Testis (tissue), 3 donors: ENCODE measurements around the gene TAF3. TPM values are rescaled to one million over a fixed set of nuclear protein-coding genes. Genes with fewer than 3 reads are reported as not detected.

Experiments
- DNase-seq: peaks from one replicate; pipeline ENCODE4 v3.0.0-alpha.2; 2019
- H3K27ac ChIP-seq, 2 donors: fragments of 200-600 bp; sonication (generic); one replicate each; pipeline ENCODE4 v1.5.1; 2019
- H3K27me3 ChIP-seq: fragments of 200-600 bp; sonication (generic); one replicate; pipeline ENCODE4 v1.5.1; 2019
- H3K36me3 ChIP-seq: fragments of 200-600 bp; sonication (generic); one replicate; pipeline ENCODE4 v1.5.1; 2017; ENCODE audit warnings: low read depth; ENCODE audit errors: missing control alignments
- H3K4me1 ChIP-seq: fragments of 200-600 bp; sonication (generic); one replicate; pipeline ENCODE4 v1.5.1; 2019
- H3K4me3 ChIP-seq, 2 donors: fragments of 200-600 bp; sonication (generic); one replicate each; pipeline ENCODE4 v1.5.1; 2017 to 2019
- H3K9me3 ChIP-seq: fragments of 200-600 bp; sonication (generic); one replicate; pipeline ENCODE4 v1.5.1; 2017
- POLR2A ChIP-seq: fragments of 450-650 bp; IDR thresholded peaks from one replicate; pipeline ENCODE4 v1.6.1; 2017; ENCODE audit warnings: antibody characterized with exemption, mild to moderate bottlenecking, moderate library complexity
- WGBS, 2 donors: methylation state at CpG; one replicate each; pipeline ENCODE4 v1.1.5; 2018; 5-methylcytosine and 5-hydroxymethylcytosine counted together
- intact Hi-C: fragments of 100-400 bp; cut with DNase I; formaldehyde crosslinking; loops from one replicate; pipeline ENCODE4 v1.15.1; 2023; ENCODE audit warnings: low total_unique reads
- polyA plus RNA-seq: library from polyadenylated mRNA; stranded (reverse); fragments of 350-450 nt; fragmentation: Illumina TruSeq; extraction: RNeasy Lipid Tissue Mini Kit (QIAGEN cat#74804); gene quantifications from one replicate; pipeline ENCODE4 v1.2.3, GENCODE V29; 2014; ENCODE audit warnings: low read depth, low replicate concordance; ENCODE audit not compliant: insufficient read depth
- total RNA-seq, 2 donors: library from RNA; depleted of rRNA; stranded (reverse); fragments of >200 nt; gene quantifications; one replicate each; pipeline ENCODE4 v1.2.3, GENCODE V29; 2016
- TF ChIP-seq, protein P1 (sequence below), 3 experiments: fragments of 450-650 bp in 2 of 3; fragments of 200-600 bp in 1 of 3; sonication (generic) in 1 of 3; IDR thresholded peaks; one replicate each; pipeline ENCODE4 v1.5.1; 2016 to 2019; ENCODE audit warnings: antibody characterized with exemption in 3 of 3, mild to moderate bottlenecking in 2 of 3, moderate library complexity in 1 of 3

The TAF3 gene
- total and polyA plus RNA-seq, 3 donors from 2014 or later: 7.0 to 33.0 (median 32.8) TPM

DNA sequence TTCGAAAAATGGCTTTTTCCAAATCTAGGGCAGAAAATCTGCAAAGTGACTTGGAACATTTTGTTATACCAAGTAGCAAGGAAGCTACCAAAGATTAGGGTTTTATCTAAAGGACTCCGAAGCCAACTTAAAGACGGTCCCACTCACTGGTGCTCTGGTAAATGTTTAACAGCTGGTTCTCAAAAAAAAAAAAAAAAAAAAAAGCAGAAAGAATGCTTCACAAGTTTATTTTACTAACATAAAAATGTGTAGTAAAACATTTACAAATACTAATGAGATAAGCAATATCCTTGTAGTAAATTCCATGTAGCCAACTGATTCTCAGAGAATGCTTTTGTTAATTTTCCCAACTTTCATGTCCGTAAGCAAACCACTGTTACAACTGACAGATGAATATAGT lies 38.4 kb downstream of the TAF3 start:
- H3K4me1 ChIP-seq: peaks cover 45% of the 10 kb centered on the region
- no peaks in the 10 kb centered on the region for H3K36me3 ChIP-seq
- no peaks in the 10 kb centered on the region for H3K9me3 ChIP-seq
- H3K4me3 ChIP-seq: no peak overlapping the region
- intact Hi-C loops: no loop called here
- no peak for TF ChIP-seq POLR2A
- TF ChIP-seq, protein P1, sequence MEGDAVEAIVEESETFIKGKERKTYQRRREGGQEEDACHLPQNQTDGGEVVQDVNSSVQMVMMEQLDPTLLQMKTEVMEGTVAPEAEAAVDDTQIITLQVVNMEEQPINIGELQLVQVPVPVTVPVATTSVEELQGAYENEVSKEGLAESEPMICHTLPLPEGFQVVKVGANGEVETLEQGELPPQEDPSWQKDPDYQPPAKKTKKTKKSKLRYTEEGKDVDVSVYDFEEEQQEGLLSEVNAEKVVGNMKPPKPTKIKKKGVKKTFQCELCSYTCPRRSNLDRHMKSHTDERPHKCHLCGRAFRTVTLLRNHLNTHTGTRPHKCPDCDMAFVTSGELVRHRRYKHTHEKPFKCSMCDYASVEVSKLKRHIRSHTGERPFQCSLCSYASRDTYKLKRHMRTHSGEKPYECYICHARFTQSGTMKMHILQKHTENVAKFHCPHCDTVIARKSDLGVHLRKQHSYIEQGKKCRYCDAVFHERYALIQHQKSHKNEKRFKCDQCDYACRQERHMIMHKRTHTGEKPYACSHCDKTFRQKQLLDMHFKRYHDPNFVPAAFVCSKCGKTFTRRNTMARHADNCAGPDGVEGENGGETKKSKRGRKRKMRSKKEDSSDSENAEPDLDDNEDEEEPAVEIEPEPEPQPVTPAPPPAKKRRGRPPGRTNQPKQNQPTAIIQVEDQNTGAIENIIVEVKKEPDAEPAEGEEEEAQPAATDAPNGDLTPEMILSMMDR (IDR thresholded peaks at IDR 0.05): no peak
- 18 to 37% methylated on average over 4 of the region's 4 CpGs for WGBS, 2 donors
- DNase-seq: no peak
- no peaks in the 10 kb centered on the region for H3K27me3 ChIP-seq
- H3K27ac ChIP-seq: peak overlapping the region; percentile 25 to 59

DNA sequence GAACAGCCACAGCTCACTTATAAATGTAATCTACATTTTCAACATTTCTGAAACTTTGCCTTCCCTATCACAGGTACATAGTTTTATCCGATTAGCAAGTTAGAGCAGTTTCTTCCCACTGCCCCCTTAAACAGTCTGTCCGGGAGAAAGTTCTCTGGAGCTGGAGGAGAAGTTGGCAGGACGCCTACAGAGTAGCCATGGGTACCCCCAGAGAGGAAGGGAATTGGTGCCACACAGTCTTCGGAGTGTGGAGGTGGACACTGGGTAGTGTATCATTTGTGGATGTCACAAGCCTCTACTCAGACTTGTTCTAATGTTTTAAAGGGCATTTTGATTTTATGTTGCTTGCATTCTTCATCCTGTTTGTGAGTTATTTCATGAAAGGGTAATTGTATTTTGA lies 39.0 kb downstream of the TAF3 start:
- Histone ChIP-seq H3K36me3 (no peaks in the 10 kb centered on the region), H3K9me3 (no peaks in the 10 kb centered on the region), H3K27me3 (no peaks in the 10 kb centered on the region), H3K4me3 (no peak overlapping the region), H3K27ac (peak overlapping the region; percentile 25 to 59), H3K4me1 (peaks cover 39% of the 10 kb centered on the region)
- TF ChIP-seq POLR2A: no peak
- TF ChIP-seq, protein P1 (IDR thresholded peaks at IDR 0.05): no peak
- peak; percentile 43 for DNase-seq
- intact Hi-C loops: no loop called here
- WGBS, 2 donors: 34 to 55% methylated on average over 4 of the region's 4 CpGs

DNA sequence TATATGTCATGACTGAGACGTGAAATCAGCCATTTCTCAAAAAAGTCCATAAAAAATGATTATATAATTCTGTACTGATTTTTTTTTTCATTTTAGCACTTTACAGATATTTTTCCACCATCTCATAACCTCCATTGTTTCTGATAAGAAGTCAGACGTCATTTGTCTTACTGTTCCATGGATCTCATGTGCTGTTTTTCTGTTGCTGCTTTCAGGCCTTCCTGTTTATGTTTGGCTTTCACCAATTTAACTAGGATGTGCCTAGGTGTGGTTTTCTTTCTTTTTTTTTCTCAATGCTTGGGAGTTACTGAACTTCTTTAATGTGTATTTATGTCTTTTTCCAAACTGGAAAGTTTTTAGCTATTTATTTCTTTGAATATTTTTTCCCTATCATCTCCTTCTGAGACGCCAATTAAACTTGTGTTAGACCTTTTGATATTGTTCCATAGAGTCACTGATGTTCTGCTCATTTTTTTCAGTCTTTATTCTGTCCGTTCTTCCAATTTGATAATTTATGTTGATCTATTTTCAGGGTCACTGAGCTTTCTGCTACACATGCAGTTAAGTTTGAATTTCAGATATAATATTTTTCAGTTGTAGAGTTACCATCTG lies 43.3 kb downstream of the TAF3 start:
- no peaks in the 10 kb centered on the region for H3K9me3 ChIP-seq
- peaks cover 12% of the 10 kb centered on the region for H3K4me1 ChIP-seq
- no peaks in the 10 kb centered on the region for H3K36me3 ChIP-seq
- WGBS, 2 donors: 67 to 88% methylated on average over 4 of the region's 4 CpGs
- H3K4me3 ChIP-seq: no peak overlapping the region
- intact Hi-C loops: no loop called here
- H3K27me3 ChIP-seq: no peaks in the 10 kb centered on the region
- DNase-seq: no peak
- no peak for TF ChIP-seq POLR2A
- TF ChIP-seq, protein P1 (IDR thresholded peaks at IDR 0.05): no peak
- no peak overlapping the region for H3K27ac ChIP-seq

DNA sequence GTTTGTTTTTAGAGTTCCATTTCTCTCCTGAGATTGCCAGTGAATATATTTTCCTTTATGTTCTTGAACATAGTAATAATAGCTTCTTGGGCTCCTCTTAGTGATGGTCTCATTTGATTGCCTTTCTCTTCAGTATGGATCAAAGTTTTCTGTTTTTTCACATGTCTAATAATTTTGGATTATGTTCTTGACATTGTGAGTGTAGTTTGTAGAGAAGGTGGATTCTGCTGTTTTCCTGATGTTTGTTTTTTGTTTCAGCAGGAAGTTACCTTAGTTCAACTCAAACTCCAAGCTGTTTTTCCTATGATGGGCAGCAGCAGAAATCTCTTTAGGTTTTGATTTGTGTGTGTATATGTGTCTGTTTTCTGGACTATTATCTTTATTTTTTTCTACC lies 43.8 kb downstream of the TAF3 start:
- TF ChIP-seq POLR2A: no peak
- TF ChIP-seq, protein P1 (IDR thresholded peaks at IDR 0.05): no peak
- Histone ChIP-seq H3K9me3 (no peaks in the 10 kb centered on the region), H3K4me3 (no peak overlapping the region), H3K27me3 (no peaks in the 10 kb centered on the region), H3K4me1 (peaks cover 7% of the 10 kb centered on the region), H3K36me3 (no peaks in the 10 kb centered on the region), H3K27ac (no peak overlapping the region)
- DNase-seq: no peak
- intact Hi-C loops: no loop called here

DNA sequence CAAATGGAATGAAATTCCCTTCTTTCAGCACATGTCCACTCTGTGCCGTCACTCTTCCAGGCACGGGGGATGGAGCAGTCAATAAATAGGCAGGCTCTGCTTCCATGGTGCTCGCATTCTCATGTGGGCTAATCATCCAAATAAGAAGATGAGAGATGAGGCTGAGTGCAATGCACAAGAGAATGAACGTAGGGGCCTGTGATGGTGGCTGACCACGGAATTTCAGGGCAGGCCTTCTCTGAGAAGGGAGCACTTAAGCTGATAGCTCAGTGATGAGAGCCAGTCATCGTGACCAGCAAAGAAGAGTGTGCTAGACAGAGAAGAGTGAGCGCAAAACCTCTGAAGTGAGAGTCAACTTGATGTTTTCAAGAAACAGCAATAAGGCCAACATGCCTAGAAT lies 47.9 kb downstream of the TAF3 start:
- 92 to 95% methylated on average over 7 of the region's 7 CpGs for WGBS, 2 donors
- TF ChIP-seq, protein P1 (IDR thresholded peaks at IDR 0.05): no peak
- no peak for TF ChIP-seq POLR2A
- intact Hi-C loops: no loop called here
- Histone ChIP-seq H3K9me3 (no peaks in the 10 kb centered on the region), H3K27me3 (no peaks in the 10 kb centered on the region), H3K36me3 (no peaks in the 10 kb centered on the region), H3K4me3 (no peak overlapping the region), H3K4me1 (no peaks in the 10 kb centered on the region), H3K27ac (no peak overlapping the region)
- no peak for DNase-seq
